Stimulated activated CD4-positive, alpha-beta T cell treated with anti-CD3 and anti-CD28 coated beads, Interleukin-2, amount 100 ng/mL, for 4 hours (primary cell): Measurements from ENCODE around the gene PSMD6.

Source experiments
- DNase-seq: peaks from one replicate; pipeline ENCODE4 v3.0.0-alpha.2; 2020; ENCODE audit warnings: low read depth

PSMD6 gene

DNA sequence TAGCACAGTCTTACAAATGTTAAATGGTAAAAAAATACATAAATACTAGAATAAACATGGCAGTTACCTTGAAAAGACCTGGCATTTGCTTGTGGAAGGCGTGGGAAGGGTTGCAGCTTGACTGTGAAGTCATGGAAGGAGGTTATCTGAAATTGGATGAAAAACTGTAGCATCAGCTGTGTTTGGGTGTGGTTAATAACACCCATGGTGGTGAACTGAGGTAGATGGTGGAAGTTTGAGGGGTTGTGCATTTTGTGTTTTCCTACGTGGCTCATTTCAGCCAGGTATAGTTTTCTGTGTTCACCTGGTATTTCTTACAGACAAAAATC, 46.5 kb downstream of the PSMD6 start:
- DNase-seq, result no peak

DNA sequence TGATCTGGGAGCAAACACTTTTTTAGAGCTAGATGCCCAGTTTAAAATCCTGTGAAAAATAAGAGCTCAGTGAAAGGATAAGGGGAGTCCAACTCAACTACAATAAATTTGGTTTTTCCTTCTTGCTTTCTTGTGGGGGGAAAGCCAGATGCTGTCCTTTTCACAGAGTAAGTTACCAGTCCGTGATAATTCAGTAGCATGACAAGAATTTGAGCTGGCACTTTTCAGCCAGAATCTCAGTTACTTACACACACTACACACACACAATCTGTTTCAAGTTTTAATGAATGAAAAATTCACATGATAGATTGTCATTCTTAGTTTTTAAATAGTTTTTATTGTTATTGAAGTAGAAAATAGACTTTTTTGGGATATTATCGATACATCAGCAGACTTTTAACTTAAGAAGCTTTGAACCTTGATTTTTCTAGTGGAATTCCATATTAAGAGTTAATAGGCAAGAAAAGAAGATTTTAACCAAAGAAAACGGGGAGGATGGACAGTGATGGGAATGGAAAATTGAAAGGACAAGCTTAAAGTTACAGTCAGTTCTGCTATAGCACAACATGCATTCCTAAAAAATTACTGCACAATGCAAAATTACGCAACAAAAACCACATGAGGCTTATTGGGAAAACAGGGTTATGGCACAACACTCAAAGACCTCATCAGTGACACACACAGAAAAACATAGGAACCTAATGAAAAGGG, 47.0 kb downstream of the PSMD6 start:
- DNase-seq, result no peak

DNA sequence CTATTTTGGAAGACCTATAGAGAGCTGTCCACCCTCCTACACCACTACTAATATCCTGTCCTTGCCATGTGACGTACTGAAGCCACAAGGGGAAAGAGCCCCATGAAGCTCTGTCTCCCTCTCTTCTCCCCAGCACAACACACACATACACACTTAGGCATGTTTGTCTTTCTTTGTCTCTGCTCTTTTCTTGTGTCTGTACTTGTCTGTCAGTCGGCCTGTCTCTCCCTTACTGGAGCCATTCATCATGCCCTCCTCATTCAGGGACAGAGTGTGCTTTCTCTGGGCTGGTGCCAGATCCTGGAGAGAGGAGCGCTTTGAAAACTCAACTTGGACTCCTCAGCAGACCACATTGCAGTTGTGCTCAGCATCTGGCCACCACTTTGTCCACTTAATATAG, 47.6 kb downstream of the PSMD6 start:
- DNase-seq, result no peak

DNA sequence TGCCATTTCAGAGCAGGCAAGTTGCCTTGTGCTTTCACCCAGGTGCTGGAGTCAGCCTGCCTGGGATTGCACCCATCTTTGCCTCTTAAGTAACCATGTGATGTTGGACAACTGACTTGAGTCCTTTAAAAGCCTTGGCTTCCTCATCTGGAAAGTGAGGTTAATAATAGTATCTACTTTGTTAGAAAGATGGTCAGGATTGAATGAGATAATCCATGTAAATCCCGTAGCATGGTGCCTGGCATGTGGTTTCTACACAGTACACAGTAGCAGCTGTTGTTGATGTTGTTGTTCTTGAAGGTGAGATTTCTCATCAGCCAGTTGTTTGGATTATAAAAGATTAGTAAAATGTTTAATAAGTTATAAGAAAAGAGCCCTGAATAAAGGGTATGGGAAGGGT, 48.8 kb downstream of the PSMD6 start:
- no peak for DNase-seq

DNA sequence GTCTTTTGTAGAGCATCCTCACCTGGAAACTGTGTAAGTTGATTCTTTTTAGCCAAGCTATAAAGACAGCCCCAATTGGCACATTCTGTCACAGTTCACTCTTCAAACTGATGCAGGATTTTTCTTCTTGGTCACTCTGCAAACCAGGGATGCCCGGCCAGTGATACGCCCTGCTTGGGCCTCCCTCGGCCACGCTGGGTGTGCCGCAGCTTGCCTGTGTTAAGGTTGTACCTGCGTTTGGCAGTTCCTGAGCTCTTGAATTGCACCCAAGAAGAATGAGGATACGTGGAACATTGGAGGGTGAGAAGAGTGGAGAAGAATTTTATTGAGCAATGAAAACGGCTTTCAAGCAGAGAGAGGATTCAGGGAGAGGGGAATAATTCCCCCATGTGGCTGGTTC, 49.9 kb downstream of the PSMD6 start:
- DNase-seq, result no peak

DNA sequence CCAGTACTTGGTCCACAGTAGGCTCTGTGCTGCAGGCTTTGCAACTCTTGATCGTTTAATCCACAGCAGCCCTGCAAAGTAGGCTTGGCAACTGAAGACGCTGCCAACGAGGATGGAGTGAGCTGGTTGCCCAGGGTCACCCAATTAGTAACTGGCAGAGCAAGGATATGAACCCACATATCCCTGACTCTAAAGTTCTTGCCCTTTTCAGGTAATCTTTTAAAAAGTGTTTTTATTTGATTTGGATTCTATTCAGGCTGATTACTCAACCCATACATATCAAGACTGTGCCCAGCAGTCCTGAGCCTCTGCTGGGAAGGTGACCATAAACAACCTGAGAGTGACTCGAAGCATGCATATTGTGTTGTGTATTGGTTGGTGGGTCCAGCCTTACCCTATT, 50.3 kb downstream of the PSMD6 start:
- DNase-seq, result no peak

DNA sequence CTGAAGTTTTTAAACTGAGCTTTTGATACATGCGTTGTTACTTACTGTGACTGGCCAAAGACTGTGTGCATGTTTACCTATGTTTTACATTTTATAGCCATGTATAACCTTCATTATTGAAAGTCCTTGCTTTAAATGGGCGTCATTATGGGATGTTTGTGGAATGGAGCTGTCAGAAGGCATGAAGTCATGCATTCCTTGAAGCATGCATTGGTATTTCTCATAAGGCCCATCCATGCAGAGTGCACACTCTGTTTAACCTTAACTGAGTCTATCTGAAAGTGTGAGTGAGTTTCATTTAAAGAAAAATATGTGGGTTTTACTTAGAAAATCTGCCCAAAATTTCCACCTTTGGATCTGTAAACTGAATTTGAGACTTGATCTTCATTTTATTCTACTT, 51.1 kb downstream of the PSMD6 start:
- no peak for DNase-seq

DNA sequence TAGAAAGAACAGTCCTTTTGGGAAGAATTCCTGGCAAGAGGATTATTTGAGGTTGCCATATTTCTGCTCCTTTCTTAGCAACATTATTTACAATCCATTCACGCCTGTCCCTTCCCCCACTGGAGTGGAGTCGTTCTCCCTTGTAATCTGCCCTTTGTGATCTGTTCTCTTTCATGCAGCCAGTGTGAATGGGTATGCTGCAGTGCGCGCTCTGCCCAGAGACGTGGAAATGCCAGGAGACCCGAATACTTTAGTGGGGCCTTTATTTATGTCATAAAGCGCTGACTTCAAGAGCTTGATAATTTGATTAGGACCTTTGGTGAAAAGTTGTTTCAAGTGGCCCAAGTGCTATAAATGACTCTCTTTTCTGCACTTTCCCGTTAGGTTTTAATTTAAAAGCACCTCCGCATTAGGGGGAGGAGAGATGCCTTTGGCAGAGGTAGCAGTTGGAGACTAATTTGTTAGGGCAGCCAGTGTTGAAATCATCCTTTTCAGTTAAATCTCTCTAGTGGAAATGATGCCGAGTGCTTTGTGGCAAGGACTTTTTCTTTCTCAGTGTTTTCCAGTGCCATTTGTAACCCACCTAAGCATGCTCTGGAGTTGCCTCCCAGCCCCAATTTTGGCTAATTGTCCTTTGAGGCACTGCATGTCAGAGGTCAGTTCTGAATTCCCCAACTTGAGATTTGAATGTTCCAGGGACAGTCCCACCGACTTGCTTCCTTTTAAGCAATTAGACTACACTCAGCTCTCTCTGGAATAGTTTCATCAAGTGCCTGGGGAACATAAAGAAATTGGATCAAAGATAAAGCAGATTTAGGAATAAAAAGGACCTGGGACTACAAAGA, 52.4 kb downstream of the PSMD6 start:
- no peak for DNase-seq

DNA sequence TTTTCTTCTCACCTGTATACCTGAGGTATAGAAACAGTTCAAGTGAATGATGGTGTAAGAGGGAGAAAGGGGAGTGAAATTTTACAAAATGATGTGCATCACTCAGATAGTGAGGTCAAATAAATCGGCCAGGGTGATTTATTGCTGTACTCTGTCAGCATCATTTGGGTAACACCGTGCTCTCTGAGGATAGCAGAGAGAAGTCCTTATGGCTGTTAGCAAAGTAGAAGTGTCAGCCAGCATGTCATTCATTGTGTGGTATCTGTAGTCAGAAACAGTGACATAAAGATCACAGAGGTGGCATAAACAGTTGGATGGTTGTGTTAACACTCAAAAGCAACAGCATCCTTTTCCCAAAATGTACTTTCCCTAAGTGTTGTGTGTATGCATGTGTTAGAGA, 53.4 kb downstream of the PSMD6 start:
- DNase-seq, result no peak

DNA sequence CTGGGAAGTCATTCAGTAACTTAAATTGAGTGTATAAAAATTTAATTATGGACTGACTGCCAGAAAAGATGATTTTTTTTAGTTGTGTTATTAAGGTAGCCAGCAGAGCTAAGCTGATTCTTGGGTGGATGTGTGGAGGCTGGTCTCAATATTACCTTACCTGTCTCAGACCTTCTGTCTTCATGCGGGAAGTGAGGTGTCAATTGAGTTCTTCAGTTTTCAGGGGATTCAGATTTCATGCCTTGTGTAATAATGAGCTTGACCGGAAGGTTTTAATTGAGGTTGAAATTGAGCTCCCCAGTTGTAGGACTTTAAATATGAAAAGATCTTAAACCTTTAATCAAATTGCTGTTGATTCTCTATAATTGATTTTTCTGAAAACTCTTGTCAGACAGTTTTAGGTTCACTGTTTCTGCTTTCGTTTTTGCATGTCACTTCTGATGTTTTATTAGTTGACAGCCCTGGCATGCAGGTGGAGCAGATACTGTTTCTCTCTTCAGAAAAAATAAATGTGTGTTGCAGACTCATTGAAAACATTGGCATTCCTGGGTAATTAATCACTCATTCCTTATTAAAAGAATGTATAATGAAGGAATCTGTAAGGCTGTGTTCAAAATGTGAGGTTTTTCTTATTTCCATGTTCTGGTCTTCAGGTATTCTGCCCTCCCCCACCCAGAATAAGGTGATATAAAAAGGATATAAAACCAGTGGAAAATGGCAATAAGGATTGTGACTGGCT, 54.5 kb downstream of the PSMD6 start:
- no peak for DNase-seq

DNA sequence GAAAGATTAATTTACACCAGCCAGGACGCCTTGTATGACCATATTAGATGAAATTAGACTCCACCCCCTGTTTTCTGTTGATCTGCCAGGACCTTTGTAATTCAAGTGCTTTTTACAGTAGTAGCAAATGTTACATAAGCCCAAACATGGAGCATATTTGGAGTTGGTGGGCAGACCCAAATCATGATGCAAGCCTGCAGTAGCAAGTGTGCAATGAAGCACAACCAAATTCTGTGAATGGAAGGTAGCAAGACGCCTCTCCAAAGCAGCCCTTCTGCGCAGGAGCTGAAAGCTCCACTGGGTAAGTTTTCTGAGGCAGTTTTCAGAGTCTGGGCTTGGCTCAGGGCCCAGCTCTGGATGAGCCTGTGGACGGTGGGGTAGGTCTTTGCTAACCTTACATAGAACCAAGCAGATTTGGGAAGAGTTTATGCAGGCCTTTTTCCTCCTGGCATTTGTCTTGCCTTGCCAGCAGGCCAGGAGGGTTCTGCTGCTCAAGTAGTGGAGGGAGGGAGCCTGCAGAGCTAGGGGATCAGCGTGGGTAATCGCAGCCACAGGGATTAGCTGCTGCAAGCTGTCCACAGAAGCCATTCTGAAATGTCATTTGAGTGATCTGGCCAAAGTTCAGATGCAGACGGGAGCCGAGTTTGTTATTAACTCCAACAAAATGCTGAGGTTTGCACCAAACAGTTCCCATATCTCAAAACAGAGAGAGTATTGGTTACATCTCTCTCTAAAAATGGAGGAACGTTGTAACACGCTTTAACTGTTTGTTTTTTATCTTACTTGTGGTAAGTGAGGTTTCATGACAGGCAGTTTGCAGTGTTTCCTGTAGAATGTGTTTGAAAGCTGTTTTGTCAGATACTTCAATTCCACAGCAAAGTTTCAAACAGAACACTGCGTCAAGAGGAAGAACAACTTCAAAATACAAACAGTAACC, 55.4 kb downstream of the PSMD6 start:
- DNase-seq, result no peak

DNA sequence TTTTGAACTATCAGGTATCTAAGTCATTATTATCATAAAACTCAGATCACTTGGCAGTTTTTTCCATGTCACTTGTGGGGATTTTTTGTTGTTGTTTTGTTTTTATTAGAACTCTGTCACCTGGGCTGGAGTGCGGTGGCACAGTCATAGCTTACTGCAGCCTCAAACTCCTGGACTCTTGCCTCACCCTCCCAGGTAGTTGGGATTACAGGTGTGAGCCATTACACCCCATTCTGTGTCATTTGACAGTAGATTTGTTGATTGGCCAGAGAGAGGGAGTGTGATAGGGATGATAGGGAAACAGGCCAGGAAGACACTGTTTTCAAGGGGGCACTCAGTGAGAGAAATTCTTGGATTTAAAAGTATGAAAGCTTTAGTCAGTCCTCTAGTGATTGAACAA, 56.4 kb downstream of the PSMD6 start:
- DNase-seq, result no peak

DNA sequence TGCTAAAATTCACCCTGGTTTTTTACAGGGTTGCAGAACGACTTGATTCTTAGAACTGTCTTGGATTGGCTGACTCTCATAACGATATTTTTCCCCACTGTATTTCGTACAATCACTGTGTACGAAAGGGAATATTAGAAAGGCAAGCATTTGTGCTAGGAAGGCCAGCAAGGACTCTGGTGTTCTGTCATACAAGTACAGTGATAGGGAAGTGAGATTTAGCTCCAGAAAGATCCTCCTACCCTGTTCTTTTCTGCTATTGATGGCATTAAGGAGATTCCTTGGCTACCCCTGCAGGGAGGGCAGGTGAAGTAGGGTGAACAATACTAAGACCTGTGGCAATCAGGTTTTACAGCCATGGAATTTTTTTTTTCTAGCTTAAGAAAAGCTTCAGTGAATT, 57.3 kb downstream of the PSMD6 start:
- no peak for DNase-seq

DNA sequence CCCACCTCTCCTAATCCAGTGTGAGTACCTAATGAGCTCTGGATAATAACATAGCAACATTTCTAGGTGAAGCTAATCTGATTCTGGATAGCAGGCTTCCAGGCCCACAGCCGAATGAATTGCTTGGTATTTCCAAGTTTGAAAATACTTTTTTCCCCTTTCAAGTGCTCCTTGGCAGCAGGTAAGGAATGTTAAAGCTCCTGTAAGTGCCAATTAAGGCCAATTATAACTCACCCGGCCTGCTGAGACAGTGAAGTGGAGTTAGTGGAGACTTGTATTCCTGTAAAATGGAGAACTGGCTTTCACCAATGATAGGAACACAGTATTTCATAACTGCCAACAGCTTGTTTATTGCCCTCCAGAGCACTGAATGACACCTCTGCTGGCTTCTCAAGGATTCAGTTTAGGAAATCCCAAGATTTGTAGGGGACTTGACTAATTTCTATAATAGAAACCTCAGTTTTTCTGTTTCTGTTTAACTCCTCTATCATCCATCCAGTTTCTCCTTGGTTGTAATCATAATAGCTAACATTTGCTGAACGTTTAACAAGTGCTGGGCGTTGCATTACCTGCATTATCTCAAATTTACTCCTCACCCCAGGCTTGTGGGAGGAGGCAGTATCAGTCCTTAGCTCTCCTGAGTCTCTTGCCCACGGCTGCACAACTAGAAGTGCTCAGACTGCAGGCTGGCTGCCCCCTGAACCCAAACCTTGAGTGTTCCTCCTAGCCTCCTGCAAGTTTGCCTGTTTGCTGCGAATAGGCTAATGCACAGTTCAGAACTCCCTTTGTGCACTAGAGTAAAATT, 58.4 kb downstream of the PSMD6 start:
- no peak for DNase-seq

DNA sequence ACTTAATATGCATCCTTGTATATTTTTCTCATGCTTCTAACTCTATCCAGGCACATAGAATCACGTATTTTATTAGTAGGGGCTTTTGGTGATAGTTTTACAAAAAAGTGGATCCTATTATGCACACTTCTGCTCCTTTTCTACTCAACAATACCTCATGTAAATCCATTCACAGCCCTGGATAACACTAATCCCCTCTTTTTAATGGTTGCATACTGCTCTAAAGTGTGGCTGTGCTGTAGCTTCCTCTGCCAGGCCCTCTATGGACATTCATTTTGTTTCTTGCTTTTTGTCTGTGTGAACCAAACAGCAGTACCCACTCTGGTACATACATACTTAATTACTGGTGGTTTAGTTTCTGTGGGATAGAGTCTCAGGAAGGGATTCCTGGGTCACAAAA, 59.8 kb downstream of the PSMD6 start:
- no peak for DNase-seq

DNA sequence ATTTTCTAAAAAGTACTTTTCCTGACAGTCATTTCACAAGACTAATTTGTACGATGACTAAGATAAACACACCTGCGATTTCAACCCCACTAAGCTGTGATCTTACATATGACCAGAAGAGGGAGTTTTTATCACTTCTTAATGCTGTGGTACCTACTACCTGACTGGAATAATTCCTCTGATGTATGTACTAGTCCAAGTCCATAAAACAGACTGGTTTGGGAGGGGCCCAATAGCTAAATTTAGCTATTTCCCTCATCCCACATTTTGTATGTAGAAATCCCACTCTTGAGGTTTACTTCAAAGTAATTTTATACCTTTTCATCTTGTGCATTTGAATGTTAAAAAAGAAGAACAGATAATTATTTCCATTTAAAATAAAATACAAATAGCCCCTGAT, 61.4 kb downstream of the PSMD6 start:
- DNase-seq, result no peak
